ENCODE data around the gene SHH.
"Not testable (repeated sequence)": the region's sequence is repeated elsewhere in the genome, so short reads cannot be mapped to it uniquely, and the experiment has no call there.

DNA sequence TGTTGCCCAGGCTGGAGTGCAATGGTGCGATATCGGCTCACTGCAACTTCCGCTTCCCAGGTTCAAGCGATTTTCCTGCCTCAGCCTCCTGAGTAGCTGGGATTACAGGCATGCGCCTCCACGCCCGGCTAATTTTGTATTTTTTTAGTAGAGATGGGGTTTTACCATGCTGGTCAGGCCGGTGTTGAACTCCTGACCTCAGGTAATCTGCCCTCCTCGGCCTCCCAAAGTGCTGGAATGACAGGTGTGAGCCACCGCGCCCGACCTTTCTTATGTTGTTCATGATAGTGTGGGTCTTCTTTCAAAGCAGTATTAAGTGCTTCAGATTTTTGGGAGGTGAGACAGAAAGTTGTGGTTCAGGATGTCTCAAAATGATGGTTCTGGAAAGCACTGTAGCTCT, 26.0 kb upstream of the SHH start:
- TF ChIP-seq, protein P1, sequence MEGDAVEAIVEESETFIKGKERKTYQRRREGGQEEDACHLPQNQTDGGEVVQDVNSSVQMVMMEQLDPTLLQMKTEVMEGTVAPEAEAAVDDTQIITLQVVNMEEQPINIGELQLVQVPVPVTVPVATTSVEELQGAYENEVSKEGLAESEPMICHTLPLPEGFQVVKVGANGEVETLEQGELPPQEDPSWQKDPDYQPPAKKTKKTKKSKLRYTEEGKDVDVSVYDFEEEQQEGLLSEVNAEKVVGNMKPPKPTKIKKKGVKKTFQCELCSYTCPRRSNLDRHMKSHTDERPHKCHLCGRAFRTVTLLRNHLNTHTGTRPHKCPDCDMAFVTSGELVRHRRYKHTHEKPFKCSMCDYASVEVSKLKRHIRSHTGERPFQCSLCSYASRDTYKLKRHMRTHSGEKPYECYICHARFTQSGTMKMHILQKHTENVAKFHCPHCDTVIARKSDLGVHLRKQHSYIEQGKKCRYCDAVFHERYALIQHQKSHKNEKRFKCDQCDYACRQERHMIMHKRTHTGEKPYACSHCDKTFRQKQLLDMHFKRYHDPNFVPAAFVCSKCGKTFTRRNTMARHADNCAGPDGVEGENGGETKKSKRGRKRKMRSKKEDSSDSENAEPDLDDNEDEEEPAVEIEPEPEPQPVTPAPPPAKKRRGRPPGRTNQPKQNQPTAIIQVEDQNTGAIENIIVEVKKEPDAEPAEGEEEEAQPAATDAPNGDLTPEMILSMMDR (conservative IDR thresholded peaks at IDR 0.05 in 1 of 2, IDR thresholded peaks at IDR 0.05 in 1 of 2; ENCODE audit: low read depth in 1 of 2, low read length in 2 of 2) = not testable (repeated sequence)
- TF ChIP-seq EZH2 (IDR thresholded peaks at IDR 0.05; ENCODE audit: low read length, missing control alignments) = not testable (repeated sequence)
